Lower lobe of right lung (tissue), 2 donors: ENCODE results near the gene HMX1. TPM values are rescaled to one million over a fixed set of nuclear protein-coding genes. Genes with fewer than 3 reads are reported as not detected.

Experiments used
- ATAC-seq, 2 donors: fragments of 200-7000 bp; cut with Tn5 transposase; one replicate each; pipeline ENCODE4 v1.9.1; 2020 to 2022; ENCODE audit warnings: mild to moderate bottlenecking in 2 of 2, moderate library complexity in 2 of 2
- DNase-seq: peaks from one replicate; pipeline ENCODE4 v3.0.0-alpha.2; 2020
- H3K27ac ChIP-seq: fragments of 200-600 bp; one replicate; pipeline ENCODE4 v1.8.0; 2022
- H3K27me3 ChIP-seq: fragments of 200-600 bp; one replicate; pipeline ENCODE4 v1.8.0; 2022; ENCODE audit warnings: low read depth
- H3K36me3 ChIP-seq: fragments of 200-600 bp; one replicate; pipeline ENCODE4 v1.8.0; 2022; ENCODE audit warnings: mild to moderate bottlenecking
- H3K4me1 ChIP-seq: fragments of 200-600 bp; one replicate; pipeline ENCODE4 v1.8.0; 2022
- H3K4me3 ChIP-seq: fragments of 200-600 bp; one replicate; pipeline ENCODE4 v1.8.0; 2022; ENCODE audit warnings: mild to moderate bottlenecking
- H3K9me3 ChIP-seq: fragments of 200-600 bp; one replicate; pipeline ENCODE4 v1.8.0; 2022
- intact Hi-C: fragments of 100-400 bp; cut with DNase I; formaldehyde crosslinking; loops from one replicate; pipeline ENCODE4 v1.11.0; 2022
- total RNA-seq: library from RNA; stranded (reverse); fragmentation: NEBNext Ultra II Directional; extraction: Animal tissue kit (Norgen Biotek cat#: 25700); gene quantifications from one replicate; pipeline ENCODE4 v1.2.1, GENCODE V29; 2021
- TF ChIP-seq, protein P1 (sequence below): fragments of 200-600 bp; IDR thresholded peaks from one replicate; pipeline ENCODE4 v1.8.0; 2022; ENCODE audit warnings: antibody characterized with exemption, mild to moderate bottlenecking
- donor health status: DM: no; HTN: yes; CAD: no; lungs with severe emphysema.

The HMX1 gene
- total RNA-seq, 1 donor from 2014 or later, result not detected

DNA sequence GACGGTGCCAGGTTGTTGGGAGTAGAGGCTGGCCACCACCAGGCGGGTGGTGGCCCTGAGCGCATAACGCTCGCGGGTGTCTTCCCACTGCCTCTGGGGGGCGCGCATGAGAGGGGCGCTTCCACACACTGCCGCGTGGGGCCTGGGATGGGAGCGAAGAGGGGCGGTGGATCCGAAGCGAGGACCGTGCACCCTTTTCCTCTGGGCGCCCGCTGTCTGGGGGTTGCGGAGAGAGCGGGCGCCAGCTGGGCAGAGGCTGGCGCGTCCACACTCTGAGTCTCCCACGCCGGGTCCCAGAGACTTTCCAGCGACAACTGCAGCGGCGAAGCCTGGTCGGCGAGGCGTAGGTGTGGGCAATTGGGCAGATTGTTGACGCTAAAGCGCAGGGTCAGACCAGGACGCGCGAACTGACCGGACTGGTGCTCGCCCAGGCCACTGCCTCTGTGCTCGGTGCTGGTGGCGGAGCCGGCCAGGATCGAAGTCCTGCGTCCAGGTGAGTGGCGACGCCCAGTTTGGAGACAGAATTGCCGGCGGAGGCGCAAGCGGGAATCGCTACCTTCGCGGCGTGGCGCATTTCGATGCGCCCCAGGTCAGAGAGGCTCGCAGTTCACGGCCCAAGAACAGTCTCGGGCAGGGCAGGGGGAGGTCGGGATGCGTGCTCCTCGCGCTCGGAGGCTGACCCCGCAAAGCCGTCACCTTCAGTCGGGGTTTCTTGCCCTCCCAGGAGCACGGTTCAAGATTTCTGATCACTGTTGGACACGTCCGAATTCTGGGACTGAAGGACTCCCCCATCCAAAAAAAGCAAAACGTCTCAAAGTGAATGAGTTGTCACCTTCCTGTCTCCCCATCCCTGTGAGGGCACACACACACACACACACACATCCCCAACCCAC lies 2.6 kb upstream of the HMX1 start:
- Histone ChIP-seq H3K4me1 (peaks cover 8% of the 10 kb centered on the region), H3K27me3 (peaks cover 81% of the 10 kb centered on the region), H3K27ac (no peak overlapping the region), H3K4me3 (no peak overlapping the region), H3K9me3 (no peaks in the 10 kb centered on the region), H3K36me3 (no peaks in the 10 kb centered on the region)
- no peak for ATAC-seq
- intact Hi-C loops, result no loop called here
- no peak for DNase-seq
- TF ChIP-seq, protein P1, sequence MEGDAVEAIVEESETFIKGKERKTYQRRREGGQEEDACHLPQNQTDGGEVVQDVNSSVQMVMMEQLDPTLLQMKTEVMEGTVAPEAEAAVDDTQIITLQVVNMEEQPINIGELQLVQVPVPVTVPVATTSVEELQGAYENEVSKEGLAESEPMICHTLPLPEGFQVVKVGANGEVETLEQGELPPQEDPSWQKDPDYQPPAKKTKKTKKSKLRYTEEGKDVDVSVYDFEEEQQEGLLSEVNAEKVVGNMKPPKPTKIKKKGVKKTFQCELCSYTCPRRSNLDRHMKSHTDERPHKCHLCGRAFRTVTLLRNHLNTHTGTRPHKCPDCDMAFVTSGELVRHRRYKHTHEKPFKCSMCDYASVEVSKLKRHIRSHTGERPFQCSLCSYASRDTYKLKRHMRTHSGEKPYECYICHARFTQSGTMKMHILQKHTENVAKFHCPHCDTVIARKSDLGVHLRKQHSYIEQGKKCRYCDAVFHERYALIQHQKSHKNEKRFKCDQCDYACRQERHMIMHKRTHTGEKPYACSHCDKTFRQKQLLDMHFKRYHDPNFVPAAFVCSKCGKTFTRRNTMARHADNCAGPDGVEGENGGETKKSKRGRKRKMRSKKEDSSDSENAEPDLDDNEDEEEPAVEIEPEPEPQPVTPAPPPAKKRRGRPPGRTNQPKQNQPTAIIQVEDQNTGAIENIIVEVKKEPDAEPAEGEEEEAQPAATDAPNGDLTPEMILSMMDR, result no peak

DNA sequence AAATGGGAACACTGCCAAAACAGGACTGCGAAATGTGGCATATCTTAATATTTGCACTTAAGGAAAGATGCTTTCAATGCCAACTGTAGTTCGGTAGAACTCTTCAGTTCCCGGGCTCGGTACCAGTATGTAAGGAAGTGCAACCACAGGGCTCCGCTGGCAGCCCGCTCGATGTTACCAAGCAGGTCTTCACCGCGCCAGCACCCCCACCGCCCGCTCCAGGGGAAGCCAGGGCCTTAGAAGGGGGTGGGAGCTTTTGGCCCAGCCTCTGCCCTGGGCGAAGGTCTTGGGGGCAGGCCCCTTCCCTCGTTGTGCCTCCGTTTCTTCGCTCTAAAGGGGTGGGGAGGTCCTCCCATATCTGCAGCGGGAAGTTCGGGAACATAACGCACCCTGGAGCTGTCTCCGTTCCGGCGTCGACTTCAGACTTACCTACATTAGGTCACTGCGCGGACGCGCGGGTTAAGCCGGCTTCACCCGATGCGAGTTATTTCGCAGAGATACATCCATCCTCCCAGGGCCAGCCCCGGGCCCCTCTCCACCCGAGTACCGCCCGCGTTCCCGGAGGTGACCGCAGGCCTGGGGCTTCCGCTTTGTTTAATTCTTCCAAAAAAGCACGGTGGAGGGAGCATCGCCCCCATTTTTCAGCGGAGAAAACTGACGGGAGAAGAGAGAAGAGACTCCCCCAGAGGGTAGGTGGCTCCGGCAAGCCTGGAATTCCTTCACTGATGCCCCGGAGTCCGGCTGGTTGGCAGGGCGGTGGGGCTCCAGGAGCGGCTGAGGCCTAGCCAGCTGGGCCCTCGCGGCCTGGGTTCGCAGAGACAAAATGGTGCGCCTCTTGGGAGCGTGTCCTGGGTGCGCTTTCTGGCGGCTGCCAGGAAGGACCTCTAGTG lies 1.0 kb upstream of the HMX1 start:
- Histone ChIP-seq H3K36me3 (no peaks in the 10 kb centered on the region), H3K9me3 (no peaks in the 10 kb centered on the region), H3K4me3 (no peak overlapping the region), H3K27me3 (peaks cover 85% of the 10 kb centered on the region), H3K4me1 (peaks cover 8% of the 10 kb centered on the region), H3K27ac (no peak overlapping the region)
- intact Hi-C loops, result no loop called here
- TF ChIP-seq, protein P1, result no peak
- ATAC-seq (no peak), DNase-seq (no peak)

DNA sequence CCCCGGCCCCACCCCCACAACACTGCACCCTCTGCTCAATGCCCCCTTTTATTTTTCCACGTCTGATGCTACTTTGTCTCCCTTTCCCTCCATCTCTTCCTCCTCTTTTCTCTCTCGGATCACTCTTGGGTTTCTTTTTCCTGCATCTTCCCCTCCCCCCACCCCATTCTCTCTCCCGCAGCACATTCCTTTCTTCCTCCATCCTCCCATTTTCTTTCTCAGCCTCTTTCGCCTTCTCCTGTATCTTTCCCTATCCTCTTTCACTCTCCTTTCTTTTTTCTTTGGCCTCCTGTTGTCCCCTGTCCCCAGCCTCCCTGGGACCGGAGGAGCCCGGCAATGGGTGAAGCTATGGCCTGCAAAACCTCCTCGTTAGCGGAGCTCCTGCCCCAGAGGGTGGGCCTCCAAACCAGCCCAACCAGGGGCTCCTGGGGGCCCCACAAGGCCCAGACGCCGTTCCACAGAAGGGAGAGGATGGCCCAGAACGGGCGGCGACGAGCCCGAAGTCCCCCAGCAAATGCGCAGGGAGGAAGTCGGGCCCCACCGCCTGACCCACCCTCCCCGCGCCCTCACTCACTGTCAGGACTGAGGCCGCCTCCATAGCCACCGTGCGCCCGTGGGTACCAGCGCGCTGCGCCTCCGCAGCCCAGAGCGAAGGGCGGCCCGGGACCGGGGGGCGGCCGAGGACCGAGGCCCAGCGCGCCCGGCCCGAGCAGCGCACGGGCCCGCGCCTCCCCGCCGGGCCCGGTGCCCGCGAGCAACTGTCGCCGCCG lies 807 bp downstream of the HMX1 start:
- H3K27ac ChIP-seq, result no peak overlapping the region
- ATAC-seq (no peak), DNase-seq (no peak)
- H3K4me1 ChIP-seq, result peaks cover 8% of the 10 kb centered on the region
- H3K36me3 ChIP-seq, result no peaks in the 10 kb centered on the region
- no peak overlapping the region for H3K4me3 ChIP-seq
- no peaks in the 10 kb centered on the region for H3K9me3 ChIP-seq
- intact Hi-C loops, result no loop called here
- TF ChIP-seq, protein P1, result no peak
- H3K27me3 ChIP-seq, result peaks cover 90% of the 10 kb centered on the region

GRCh38 chr4:8869898-8870646 lies 1.6 kb downstream of the HMX1 start:
- Histone ChIP-seq H3K27me3 (peaks cover 90% of the 10 kb centered on the region), H3K36me3 (no peaks in the 10 kb centered on the region), H3K4me3 (no peak overlapping the region), H3K27ac (no peak overlapping the region), H3K9me3 (no peaks in the 10 kb centered on the region), H3K4me1 (peaks cover 8% of the 10 kb centered on the region)
- ATAC-seq, result no peak
- TF ChIP-seq, protein P1, result no peak
- intact Hi-C loops, result no loop called here
- DNase-seq, result no peak
